HUES6 (cell line): Measurements from ENCODE around the gene ADAT3.
"Not testable (repeated sequence)": the region's sequence is repeated elsewhere in the genome, so short reads cannot be mapped to it uniquely, and the experiment has no call there.

Source experiments
- H3K27ac ChIP-seq: 2 replicates; pipeline ENCODE4 v1.7.0; 2013; ENCODE audit warnings: low read depth, mild to moderate bottlenecking, low read length, inconsistent platforms
- H3K27me3 ChIP-seq: 2 replicates; pipeline ENCODE4 v1.6.1; 2013; ENCODE audit warnings: low read length; ENCODE audit not compliant: control insufficient read depth, insufficient read depth
- H3K36me3 ChIP-seq: 2 replicates; pipeline ENCODE4 v1.6.1; 2013; ENCODE audit warnings: low read length; ENCODE audit not compliant: control insufficient read depth, insufficient read depth
- H3K4me1 ChIP-seq: 2 replicates; pipeline ENCODE4 v1.6.1; 2013; ENCODE audit warnings: low read length; ENCODE audit not compliant: control insufficient read depth, insufficient read depth
- H3K4me3 ChIP-seq: 2 replicates; pipeline ENCODE4 v1.5.1; 2013; ENCODE audit warnings: low read depth, low read length
- H3K9ac ChIP-seq: one replicate; pipeline ENCODE4 v1.6.1; 2013; ENCODE audit warnings: mild to moderate bottlenecking, low read length
- H3K9me3 ChIP-seq: 2 replicates; pipeline ENCODE4 v1.6.1; 2013; ENCODE audit warnings: low read depth, low read length; ENCODE audit not compliant: control insufficient read depth, insufficient read depth

Gene ADAT3

DNA sequence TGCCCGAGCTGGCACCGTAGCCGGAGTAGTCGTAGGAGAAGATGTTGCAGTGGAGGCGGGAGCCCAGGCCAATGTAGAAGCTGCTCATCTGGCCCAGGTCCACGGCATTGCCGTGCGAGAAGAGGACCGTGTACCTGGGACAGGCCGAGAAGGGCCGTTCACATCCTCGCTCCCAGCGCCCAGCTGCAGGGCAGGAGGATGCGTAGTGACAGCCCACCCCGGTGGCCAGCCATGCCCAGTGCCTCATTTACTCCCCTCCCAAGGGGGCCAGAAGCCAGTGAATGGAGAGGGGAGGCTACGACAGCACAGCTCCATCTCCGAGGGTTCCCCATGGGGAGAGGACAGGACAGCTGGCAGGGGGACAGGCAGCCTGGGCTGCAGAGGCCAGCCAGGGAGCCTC, 25.2 kb upstream of the ADAT3 start:
- not testable (repeated sequence) for H3K36me3 ChIP-seq, H3K27me3 ChIP-seq, H3K4me3 ChIP-seq, H3K9ac ChIP-seq, H3K9me3 ChIP-seq, H3K27ac ChIP-seq
- H3K4me1 ChIP-seq, result peaks cover 23% of the 10 kb centered on the region

DNA sequence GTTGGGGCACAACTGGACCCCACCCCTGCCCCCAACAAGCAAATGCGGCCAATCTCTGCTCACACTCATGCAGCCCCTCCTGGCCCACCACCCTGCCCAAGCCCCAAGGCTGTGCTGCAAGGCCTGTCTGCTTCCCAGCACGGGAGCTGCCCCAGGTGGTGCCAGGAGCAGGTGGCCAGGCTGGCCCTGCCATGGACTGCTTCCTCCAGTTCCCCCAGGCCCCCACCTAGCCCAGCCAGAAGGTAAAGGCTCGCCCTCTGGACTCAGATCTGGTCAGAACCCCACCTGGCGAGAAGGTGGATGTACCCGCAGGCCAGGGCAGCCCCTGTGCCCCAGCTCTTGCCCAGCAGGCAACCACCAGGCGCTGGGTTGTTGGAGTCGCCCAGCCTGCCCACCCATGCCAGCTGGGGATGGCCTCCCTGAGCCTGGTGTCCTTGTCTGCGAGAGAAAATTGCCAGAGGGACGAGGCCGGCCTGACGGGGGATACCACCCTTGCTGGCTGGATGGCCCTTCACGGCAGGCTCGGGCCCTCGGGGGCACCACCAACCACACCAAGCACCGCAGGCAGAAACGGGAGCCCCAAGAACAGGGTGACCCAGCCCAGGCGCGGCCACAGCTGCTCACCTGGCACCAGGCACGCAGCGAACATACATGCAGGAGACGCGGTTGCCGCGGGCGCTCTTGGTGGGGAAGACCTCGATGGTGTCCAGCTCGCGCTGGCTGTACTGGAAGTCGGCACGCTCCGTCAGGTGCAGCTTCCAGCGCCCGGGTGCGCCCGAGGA, 24.4 kb upstream of the ADAT3 start:
- Histone ChIP-seq H3K4me3 (no peak overlapping the region), H3K36me3 (no peaks in the 10 kb centered on the region), H3K4me1 (peaks cover 22% of the 10 kb centered on the region), H3K9me3 (no peaks in the 10 kb centered on the region), H3K27ac (no peak overlapping the region), H3K9ac (no peak overlapping the region), H3K27me3 (no peaks in the 10 kb centered on the region)

- peaks cover 22% of the 10 kb centered on the region for H3K4me1 ChIP-seq
- H3K36me3 ChIP-seq, H3K9ac ChIP-seq, H3K4me3 ChIP-seq, H3K27me3 ChIP-seq, H3K9me3 ChIP-seq: not testable (repeated sequence)
- H3K27ac ChIP-seq, result peak overlapping the region; percentile 25; the same call in 1 of the 2 replicates
These were observed 23.7 kb upstream of the ADAT3 start for GRCh38 chr19:1881393-1882088.

DNA sequence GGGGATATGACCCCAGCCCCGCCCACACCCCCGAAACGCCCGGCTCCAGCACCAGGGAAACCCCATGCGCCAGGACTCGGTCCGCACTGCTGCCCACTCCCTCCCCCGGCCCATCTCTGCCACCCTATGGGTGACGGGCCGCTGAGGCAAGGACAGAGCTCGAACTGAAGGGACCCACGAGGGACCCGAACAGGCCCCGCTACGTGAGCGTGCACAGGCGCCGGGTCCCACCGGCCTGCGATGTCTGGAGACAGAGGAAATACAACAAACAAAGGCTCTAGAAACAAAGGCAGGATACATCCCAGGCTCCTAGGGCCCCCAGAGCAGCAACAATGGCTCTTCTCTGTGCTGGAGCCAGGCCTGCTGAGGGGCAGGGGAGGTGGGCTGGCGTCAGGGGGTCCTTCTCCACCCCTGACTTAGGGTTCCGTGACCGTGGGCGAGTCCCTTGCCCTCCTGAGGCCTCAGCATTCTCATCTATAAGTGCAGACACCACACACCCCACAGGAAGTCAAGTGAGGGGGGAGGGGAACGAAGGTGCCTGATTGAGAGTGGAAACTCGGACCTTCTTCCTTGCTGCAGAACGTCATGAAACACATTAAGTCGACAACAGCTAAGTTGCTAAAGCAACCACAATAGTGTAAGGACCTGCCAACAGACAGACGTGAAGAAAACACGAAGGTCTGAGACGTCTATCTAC, 23.0 kb upstream of the ADAT3 start:
- Histone ChIP-seq H3K36me3 (no peaks in the 10 kb centered on the region), H3K27me3 (no peaks in the 10 kb centered on the region), H3K4me1 (peaks cover 24% of the 10 kb centered on the region), H3K9me3 (no peaks in the 10 kb centered on the region), H3K4me3 (peak overlapping the region; percentile 22; the same call in 1 of the 2 replicates), H3K9ac (peak overlapping the region; percentile 45), H3K27ac (peak overlapping the region; percentile 25; the same call in 1 of the 2 replicates)

GRCh38 chr19:1882786-1883692, 22.2 kb upstream of the ADAT3 start:
- no peaks in the 10 kb centered on the region for H3K36me3 ChIP-seq
- H3K9ac ChIP-seq, result peak overlapping the region; percentile 45
- H3K27me3 ChIP-seq, result no peaks in the 10 kb centered on the region
- peaks cover 32% of the 10 kb centered on the region for H3K4me1 ChIP-seq
- H3K4me3 ChIP-seq, result peak overlapping the region; percentile 22; the same call in 1 of the 2 replicates
- no peaks in the 10 kb centered on the region for H3K9me3 ChIP-seq
- no peak overlapping the region for H3K27ac ChIP-seq

GRCh38 chr19:1883784-1884183, 21.4 kb upstream of the ADAT3 start:
- no peak overlapping the region for H3K27ac ChIP-seq
- H3K27me3 ChIP-seq, result no peaks in the 10 kb centered on the region
- peak overlapping the region; percentile 91 for H3K4me3 ChIP-seq
- peaks cover 34% of the 10 kb centered on the region for H3K4me1 ChIP-seq
- peak overlapping the region; percentile 85 for H3K9ac ChIP-seq
- no peaks in the 10 kb centered on the region for H3K9me3 ChIP-seq
- H3K36me3 ChIP-seq, result no peaks in the 10 kb centered on the region

- peak overlapping the region; percentile 91 for H3K4me3 ChIP-seq
- no peaks in the 10 kb centered on the region for H3K27me3 ChIP-seq
- H3K36me3 ChIP-seq, result no peaks in the 10 kb centered on the region
- H3K27ac ChIP-seq, result no peak overlapping the region
- peak overlapping the region; percentile 85 for H3K9ac ChIP-seq
- no peaks in the 10 kb centered on the region for H3K9me3 ChIP-seq
- H3K4me1 ChIP-seq, result peaks cover 34% of the 10 kb centered on the region
These were observed 20.9 kb upstream of the ADAT3 start for GRCh38 chr19:1884291-1884718.

GRCh38 chr19:1884719-1885334, 20.4 kb upstream of the ADAT3 start:
- H3K9me3 ChIP-seq, result no peaks in the 10 kb centered on the region
- H3K9ac ChIP-seq, result peak overlapping the region; percentile 85
- H3K27ac ChIP-seq, result no peak overlapping the region
- H3K36me3 ChIP-seq, result no peaks in the 10 kb centered on the region
- peaks cover 34% of the 10 kb centered on the region for H3K4me1 ChIP-seq
- no peaks in the 10 kb centered on the region for H3K27me3 ChIP-seq
- H3K4me3 ChIP-seq, result peak overlapping the region; percentile 91

GRCh38 chr19:1885398-1886119, 19.6 kb upstream of the ADAT3 start, which contains the start of gene ABHD17A:
TSS of gene ABHD17A (minus strand) at chr19:1885496. CDS start at chr19:1881566, 3,930 bp downstream.
- H3K27ac ChIP-seq, result not testable (repeated sequence)
- H3K4me3 ChIP-seq, result peak within 1 kb of the TSS; percentile 91

More at GRCh38 chr19:1885398-1886119, 19.6 kb upstream of the ADAT3 start, which contains the start of gene ABHD17A:
- not testable (repeated sequence) for H3K9me3 ChIP-seq, H3K36me3 ChIP-seq, H3K27me3 ChIP-seq
- Histone ChIP-seq H3K9ac (peak within 1 kb of the TSS; percentile 85), H3K4me1 (peaks cover 34% of the 10 kb centered on the region)
